IPS-18c (cell line): ENCODE results near the gene C11orf24.
A peak's percentile ranks its signal among the peaks of the same experiment; 100 is the strongest.

Source experiments
- H3K4me3 ChIP-seq: 2 replicates; pipeline ENCODE4 v1.7.0; 2013; ENCODE audit warnings: low read depth, mild to moderate bottlenecking, low read length, moderate library complexity; ENCODE audit not compliant: insufficient read depth
- H3K9me3 ChIP-seq: one replicate; pipeline ENCODE4 v1.6.1; 2013; ENCODE audit warnings: mild to moderate bottlenecking, low read length, moderate library complexity; ENCODE audit not compliant: control insufficient read depth, insufficient read depth

C11orf24 gene

DNA sequence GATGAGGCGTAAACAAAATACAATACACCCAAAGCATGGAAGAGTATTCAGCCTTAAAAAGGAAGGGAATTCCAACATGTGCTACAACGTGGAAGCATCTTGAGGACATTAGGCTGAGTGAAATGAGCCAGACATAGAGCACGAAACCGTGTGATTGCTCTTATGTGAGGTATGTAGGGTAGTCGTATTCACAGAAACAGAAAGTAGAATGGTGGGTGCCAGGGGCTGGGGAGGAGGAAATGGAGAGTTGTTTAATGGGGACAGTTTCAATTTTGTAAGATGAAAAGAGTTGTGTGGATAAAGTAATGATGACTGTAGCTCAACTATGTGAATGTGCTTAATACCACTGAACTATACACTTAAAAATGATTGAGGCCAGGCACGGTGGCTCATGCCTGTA lies 48.5 kb downstream of the C11orf24 start:
- H3K9me3 ChIP-seq: peaks cover 2% of the 10 kb centered on the region
- no peak overlapping the region for H3K4me3 ChIP-seq

GRCh38 chr11:68221406-68221805 lies 50.4 kb downstream of the C11orf24 start:
- H3K9me3 ChIP-seq: peaks cover 2% of the 10 kb centered on the region
- no peak overlapping the region for H3K4me3 ChIP-seq

DNA sequence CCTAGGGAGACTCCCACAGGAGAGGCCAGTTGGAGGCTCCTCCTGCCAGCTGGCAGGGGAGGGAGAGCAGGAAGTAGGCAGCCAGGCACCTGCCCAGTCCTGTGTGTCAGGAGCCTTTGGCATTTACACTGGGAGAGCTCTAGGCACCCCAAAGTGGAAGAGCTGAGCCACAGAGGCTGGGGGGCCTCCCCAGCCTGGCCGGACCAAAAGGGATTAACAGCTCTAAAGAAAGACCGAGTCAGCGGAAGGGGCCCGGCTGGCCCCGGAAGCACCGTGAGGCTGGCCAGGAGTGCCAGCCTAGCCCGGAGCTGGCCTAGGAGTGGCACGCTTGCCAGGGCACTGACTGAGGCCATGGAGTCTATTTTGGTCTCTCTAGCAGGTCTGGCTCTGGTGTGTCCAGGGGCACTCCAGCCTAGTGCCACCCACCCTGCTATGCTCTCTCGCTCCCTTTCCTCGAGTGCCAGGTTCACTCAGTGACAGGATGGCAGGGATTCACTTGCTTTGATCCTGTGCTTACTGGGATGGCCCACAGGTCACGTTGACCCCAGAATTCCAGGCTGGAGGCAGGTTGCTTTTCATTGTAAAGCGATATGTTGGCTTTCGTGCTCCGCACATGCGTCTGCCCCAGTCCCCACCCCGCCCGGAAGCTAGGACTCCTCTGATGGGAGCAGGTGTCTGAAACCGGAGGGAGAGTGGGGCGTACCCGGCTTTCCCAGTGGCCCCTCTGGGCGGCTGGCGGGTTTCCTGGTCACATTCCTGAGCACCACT lies 55.4 kb downstream of the C11orf24 start:
- H3K4me3 ChIP-seq: no peak overlapping the region

DNA sequence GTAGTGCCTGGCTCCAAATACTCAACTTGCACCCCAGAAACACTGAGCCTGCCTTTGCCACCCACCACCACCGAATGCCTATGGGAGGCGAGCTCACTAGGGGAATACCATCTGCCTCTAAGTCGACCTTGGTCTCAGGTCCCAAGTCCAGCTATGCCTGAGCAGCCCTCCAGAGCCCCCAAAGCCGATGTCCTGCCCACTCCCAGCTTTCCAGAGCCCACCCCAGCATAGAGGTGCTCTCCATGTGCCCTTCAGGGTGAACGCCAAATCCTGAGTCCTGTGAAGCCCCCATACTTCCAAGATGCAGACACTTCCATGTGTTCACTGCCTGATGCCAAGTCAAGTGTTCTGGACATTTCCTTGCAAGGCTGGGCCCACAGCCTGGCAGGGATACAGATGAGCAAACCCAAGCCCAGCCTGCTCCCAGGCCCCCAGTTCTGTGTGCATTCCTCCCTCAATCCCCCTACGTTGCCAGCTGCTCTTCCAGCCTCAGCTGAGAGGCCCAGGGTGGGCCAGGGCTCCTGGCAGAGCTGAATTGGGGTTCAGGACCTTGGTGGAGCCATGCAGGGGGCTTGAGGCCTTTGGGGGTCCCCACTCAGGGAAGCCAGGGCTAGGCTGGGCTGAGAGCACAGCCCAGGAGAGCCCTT lies 56.1 kb downstream of the C11orf24 start:
- H3K4me3 ChIP-seq: no peak overlapping the region
- no peaks in the 10 kb centered on the region for H3K9me3 ChIP-seq

More for the DNA sequence above, 55.4 kb downstream of the C11orf24 start:
- H3K9me3 ChIP-seq: no peaks in the 10 kb centered on the region

DNA sequence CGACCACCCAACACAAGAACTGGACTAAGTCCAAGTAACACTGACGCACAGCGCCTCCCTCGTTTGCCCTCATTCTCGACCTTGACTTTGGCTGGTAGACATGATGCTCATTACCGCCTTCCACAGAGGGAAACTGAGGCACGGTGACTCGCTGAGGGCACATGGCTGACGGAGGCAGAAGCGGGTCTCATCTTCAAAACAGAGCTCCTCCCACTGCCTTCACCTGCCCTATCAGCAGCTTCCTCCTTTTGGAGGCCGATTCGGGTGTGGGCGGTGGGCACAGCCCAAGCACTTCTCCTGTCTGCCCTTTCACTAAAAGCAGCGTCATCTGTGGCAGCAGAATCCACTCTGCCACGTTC lies 56.7 kb downstream of the C11orf24 start:
- H3K9me3 ChIP-seq: no peaks in the 10 kb centered on the region
- H3K4me3 ChIP-seq: no peak overlapping the region; the same call in 1 of the 2 replicates

- Histone ChIP-seq H3K9me3 (no peaks in the 10 kb centered on the region), H3K4me3 (peak overlapping the region; percentile 83)
These were observed 57.3 kb downstream of the C11orf24 start for GRCh38 chr11:68214173-68215086.

GRCh38 chr11:68213555-68214172 lies 58.1 kb downstream of the C11orf24 start:
- no peaks in the 10 kb centered on the region for H3K9me3 ChIP-seq
- peak overlapping the region; percentile 83 for H3K4me3 ChIP-seq

DNA sequence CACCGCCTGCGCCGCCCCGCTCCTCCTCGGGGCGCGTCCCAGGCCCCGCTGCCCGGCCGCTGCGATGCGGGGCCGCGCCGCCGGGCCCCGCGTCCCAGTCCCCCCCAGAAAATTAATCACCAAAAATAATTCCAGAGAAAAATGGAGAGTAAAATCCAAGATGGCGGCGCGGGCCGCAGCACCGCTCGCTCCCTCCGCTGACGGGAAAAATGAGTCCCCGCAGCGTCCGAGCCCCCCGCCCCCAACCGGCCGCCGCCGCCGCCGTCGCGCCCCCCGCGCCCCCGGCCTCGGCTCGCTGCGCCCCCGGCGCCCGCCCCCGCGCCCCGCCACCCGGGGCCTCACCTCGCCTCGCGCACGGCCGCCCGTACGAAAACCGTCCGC lies 58.6 kb downstream of the C11orf24 start, which contains the start of gene KMT5B:
TSS of gene KMT5B (minus strand) at position 162 of the 381 bp plus-strand sequence. CDS start 23,220 bp downstream, outside the sequence.
- Histone ChIP-seq H3K4me3 (peak within 1 kb of the TSS; percentile 83), H3K9me3 (no peaks in the 10 kb centered on the region)

DNA sequence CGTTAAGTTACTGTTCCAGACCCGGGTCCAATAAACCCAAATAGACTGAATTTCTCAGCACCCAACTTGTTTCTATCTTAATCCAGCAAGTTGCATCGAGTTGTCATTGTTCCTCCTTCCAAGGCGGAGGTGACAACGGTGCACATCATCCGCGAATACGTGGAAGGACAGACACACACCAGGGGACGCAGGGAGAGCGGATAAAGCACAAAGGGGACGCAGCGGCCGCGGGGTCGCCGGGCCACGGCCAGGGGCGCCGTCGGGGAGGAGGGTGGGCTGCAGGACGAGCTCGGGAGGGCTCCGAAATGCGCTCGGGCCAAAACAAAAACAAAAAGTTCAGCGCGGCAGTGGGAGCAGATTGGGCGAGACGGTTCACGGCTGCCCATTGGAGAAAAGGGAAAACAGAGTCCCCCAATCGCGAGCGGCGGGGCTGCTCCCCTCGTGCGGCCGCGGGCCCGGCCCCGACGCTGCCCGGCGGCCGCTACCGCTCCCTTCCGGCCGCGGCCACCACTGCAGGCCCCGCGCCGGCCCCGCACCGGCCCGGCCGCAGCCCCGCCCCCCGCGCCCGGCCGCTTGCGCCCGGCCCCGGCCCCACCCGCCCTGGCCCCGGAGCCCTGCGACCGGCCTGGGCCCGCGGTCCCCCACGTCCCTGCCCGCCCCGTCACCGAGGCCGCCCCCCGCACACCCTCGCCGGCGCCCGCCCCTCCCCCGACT lies 59.2 kb downstream of the C11orf24 start:
- Histone ChIP-seq H3K9me3 (no peaks in the 10 kb centered on the region), H3K4me3 (peak overlapping the region; percentile 72)

DNA sequence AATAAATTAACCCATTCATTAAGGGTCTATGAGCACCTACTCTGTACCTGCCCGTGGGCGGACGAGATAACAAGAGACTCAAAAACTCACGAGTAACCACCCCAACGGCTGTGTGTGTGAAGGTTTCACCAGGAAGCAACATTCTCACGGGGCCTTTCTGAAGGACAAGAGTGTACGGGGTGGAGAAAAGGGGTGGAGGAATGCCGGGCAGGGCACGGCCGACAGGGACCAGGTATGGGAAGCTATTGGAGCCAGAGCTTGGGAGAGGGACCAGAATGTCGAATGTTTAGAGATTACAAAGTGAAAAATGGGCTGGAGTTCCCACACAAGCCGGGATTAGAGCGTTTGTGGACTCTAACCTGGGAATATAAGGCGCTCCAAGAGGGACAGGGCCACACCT lies 60.2 kb downstream of the C11orf24 start:
- Histone ChIP-seq H3K9me3 (no peaks in the 10 kb centered on the region), H3K4me3 (peak overlapping the region; percentile 72; the same call in 1 of the 2 replicates)
